ENCODE data around the gene FUT1. TPM values are rescaled to one million over a fixed set of nuclear protein-coding genes. Genes with fewer than 3 reads are reported as not detected.
A peak's percentile ranks its signal among the peaks of the same experiment; 100 is the strongest.

Gene FUT1
- total RNA-seq, 1 donor from 2014 or later, result 2.9 TPM

DNA sequence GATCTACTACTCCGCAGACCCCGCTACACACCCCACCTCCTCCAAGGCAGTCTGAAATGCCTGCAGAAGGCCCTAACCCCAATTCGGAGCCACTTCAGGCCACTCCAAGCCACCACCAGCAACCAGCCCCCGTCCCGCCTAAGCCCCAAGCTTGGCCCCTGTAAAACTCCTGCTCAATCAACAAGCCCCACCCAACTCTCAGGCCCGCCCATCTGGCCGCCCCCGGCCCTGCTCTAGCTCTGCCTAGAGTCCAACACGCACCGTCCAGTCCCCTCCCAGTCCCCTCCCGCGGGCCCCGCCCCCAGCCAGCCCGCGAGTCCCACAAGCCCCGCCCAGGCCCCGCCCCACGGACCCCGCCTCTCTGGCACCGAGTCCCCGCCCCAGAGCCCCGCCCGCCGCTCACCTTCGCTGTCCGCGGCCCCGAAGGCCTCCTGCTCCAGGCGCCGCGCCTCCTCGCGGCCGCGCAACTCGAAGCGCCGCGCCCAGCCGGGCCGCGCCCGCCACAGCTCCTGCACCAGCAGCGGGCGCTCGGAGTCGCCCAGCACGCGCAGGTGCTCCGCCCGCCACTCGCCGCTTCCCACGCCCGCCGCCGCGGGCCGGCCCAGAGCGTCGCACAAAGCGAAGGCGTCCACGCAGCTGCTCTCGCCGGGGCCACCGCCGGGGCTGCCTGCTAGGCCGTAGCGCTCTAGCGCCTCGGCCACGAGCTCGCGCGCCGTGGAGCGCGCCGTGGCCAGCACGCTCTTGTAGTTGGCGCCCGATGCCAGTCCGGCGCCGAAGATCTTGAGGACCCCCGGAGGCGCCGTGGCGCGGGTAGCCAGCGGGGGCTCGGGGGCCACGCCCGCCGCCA, 13.7 kb downstream of the FUT1 start:
- Histone ChIP-seq H2AFZ (replicated peaks) (peak overlapping the region; percentile 89), H3K9me3 (ENCODE audit: low read depth) (no peaks in the 10 kb centered on the region), H4K20me1 (ENCODE audit: low read depth) (peaks cover 3% of the 10 kb centered on the region), H3F3A (ENCODE audit: low read depth) (peaks cover 44% of the 10 kb centered on the region), H3K4me2 (peak overlapping the region; percentile 99), H3K27ac (no peak overlapping the region), H3K27me3 (peaks cover 27% of the 10 kb centered on the region), H3K4me1 (peaks cover 17% of the 10 kb centered on the region), H3K9ac (no peak overlapping the region), H3K36me3 (no peaks in the 10 kb centered on the region), H3K79me2 (ENCODE audit: low read depth) (no peaks in the 10 kb centered on the region), H3K4me3 (peak overlapping the region; percentile 70)
- Mint-ChIP-seq H3K27me3 (ENCODE audit: insufficient read depth, low read depth) (peaks cover 15% of the 10 kb centered on the region), H3K36me3 (no peaks in the 10 kb centered on the region), H3K27ac (peak overlapping the region; percentile 78), H3K4me1 (peaks cover 30% of the 10 kb centered on the region), H3K9me3 (peaks cover 2% of the 10 kb centered on the region), H3K4me3 (peak overlapping the region; percentile 78)
- peak; percentile 98 for DNase-seq (ENCODE audit: low spot score)
- peak; percentile 47 for TF ChIP-seq CTCF (IDR thresholded peaks at IDR 0.05)
- no peak for TF ChIP-seq EZH2phosphoT487 (IDR thresholded peaks at IDR 0.05)

- H3K27ac Mint-ChIP-seq, result no peak overlapping the region
- no peak overlapping the region for H3K4me2 ChIP-seq
- peak; percentile 69 for DNase-seq (ENCODE audit: low spot score)
Measured at GRCh38 chr19:48737360-48737998, 15.0 kb downstream of the FUT1 start.

GRCh38 chr19:48735031-48735615, 17.3 kb downstream of the FUT1 start:
- H3K27me3 ChIP-seq, result peaks cover 13% of the 10 kb centered on the region
- H3K4me1 ChIP-seq, result peaks cover 17% of the 10 kb centered on the region
- H3K4me3 ChIP-seq, result peak overlapping the region; percentile 61
- H3K9me3 Mint-ChIP-seq, result peaks cover 3% of the 10 kb centered on the region
- peaks cover 3% of the 10 kb centered on the region for H4K20me1 ChIP-seq (ENCODE audit: low read depth)
- H3K27ac Mint-ChIP-seq, result no peak overlapping the region
- peaks cover 18% of the 10 kb centered on the region for H3K27me3 Mint-ChIP-seq (ENCODE audit: insufficient read depth, low read depth)
- H3K9me3 ChIP-seq (ENCODE audit: low read depth), result no peaks in the 10 kb centered on the region
- H3K9ac ChIP-seq, result no peak overlapping the region
- peak; percentile 89 for DNase-seq (ENCODE audit: low spot score)
- no peak overlapping the region for H3K27ac ChIP-seq
- peaks cover 33% of the 10 kb centered on the region for H3F3A ChIP-seq (ENCODE audit: low read depth)
- no peak for TF ChIP-seq CTCF (IDR thresholded peaks at IDR 0.05)
- TF ChIP-seq EZH2phosphoT487 (IDR thresholded peaks at IDR 0.05), result no peak
- peaks cover 3% of the 10 kb centered on the region for H3K36me3 Mint-ChIP-seq
- H2AFZ ChIP-seq (replicated peaks), result peak overlapping the region; percentile 66
- peak overlapping the region; percentile 76 for H3K4me2 ChIP-seq
- no peaks in the 10 kb centered on the region for H3K36me3 ChIP-seq
- peak overlapping the region; percentile 81 for H3K4me3 Mint-ChIP-seq
- H3K79me2 ChIP-seq (ENCODE audit: low read depth), result no peaks in the 10 kb centered on the region
- H3K4me1 Mint-ChIP-seq, result peaks cover 23% of the 10 kb centered on the region

More at GRCh38 chr19:48737360-48737998, 15.0 kb downstream of the FUT1 start:
- Histone ChIP-seq H2AFZ (replicated peaks) (no peak overlapping the region), H4K20me1 (ENCODE audit: low read depth) (peaks cover 3% of the 10 kb centered on the region), H3K36me3 (no peaks in the 10 kb centered on the region), H3K27me3 (peaks cover 27% of the 10 kb centered on the region), H3K27ac (no peak overlapping the region), H3K9ac (no peak overlapping the region), H3K9me3 (ENCODE audit: low read depth) (no peaks in the 10 kb centered on the region), H3K4me3 (no peak overlapping the region), H3F3A (ENCODE audit: low read depth) (peaks cover 44% of the 10 kb centered on the region), H3K4me1 (peaks cover 17% of the 10 kb centered on the region), H3K79me2 (ENCODE audit: low read depth) (no peaks in the 10 kb centered on the region)
- peak overlapping the region; percentile 78 for H3K4me3 Mint-ChIP-seq
- no peak for TF ChIP-seq CTCF (IDR thresholded peaks at IDR 0.05)
- no peak for TF ChIP-seq EZH2phosphoT487 (IDR thresholded peaks at IDR 0.05)
- no peak for TF ChIP-seq EZH2 (IDR thresholded peaks at IDR 0.05)
- H3K27me3 Mint-ChIP-seq (ENCODE audit: insufficient read depth, low read depth), result peaks cover 21% of the 10 kb centered on the region
- no peaks in the 10 kb centered on the region for H3K36me3 Mint-ChIP-seq
- no peaks in the 10 kb centered on the region for H3K9me3 Mint-ChIP-seq
- H3K4me1 Mint-ChIP-seq, result peaks cover 30% of the 10 kb centered on the region

All from neural progenitor cell (in vitro differentiated cells).